GM19455 (cell line): ENCODE data around the gene PGM2L1.

ENCODE experiments used
- ATAC-seq: cut with Tn5 transposase; IDR thresholded peaks from one replicate; pipeline ENCODE4 v1.9.1; 2021; ENCODE audit not compliant: unreplicated experiment

The PGM2L1 gene

DNA sequence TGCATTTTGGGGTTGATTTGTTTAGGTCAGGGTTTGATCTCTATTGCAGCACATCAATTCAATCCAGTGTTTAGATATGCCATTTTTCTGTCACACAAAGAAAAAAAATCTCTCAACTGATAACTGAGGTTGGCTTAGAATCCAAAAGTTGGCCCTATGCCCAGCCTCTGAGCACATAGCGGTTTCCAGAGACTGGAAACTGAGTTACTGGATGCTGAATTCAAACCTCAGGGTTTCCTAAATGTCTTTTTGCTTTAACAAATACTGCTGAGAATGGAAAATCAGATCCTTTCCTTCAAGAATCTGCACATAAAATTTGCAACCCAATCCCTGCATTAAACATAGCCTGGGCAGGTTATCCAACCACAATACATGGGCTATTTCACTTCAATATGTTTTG, 90.8 kb downstream of the PGM2L1 start:
- no peak for ATAC-seq

GRCh38 chr11:74306435-74307175, 91.6 kb downstream of the PGM2L1 start:
- ATAC-seq: no peak

DNA sequence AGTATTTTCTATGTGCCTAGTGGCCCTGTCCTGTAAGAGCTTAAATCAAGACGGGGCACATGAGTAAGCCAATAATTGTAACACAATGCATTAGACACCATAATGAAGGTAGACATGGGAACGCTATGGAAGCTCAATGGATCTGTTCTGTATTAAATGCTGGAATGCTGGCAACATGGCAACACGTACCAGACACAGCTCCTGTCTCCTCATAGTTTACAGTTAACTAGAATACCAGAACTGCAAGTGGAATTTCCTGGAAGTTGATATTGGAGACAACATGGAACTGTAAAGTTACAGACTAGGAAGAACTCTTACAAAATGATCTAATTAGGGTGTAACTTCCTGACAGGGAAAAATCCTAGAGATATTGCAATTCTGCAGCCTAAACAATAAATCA, 99.2 kb downstream of the PGM2L1 start:
- ATAC-seq: no peak

- ATAC-seq: no peak
Observed at GRCh38 chr11:74297484-74297883, 100.7 kb downstream of the PGM2L1 start.

DNA sequence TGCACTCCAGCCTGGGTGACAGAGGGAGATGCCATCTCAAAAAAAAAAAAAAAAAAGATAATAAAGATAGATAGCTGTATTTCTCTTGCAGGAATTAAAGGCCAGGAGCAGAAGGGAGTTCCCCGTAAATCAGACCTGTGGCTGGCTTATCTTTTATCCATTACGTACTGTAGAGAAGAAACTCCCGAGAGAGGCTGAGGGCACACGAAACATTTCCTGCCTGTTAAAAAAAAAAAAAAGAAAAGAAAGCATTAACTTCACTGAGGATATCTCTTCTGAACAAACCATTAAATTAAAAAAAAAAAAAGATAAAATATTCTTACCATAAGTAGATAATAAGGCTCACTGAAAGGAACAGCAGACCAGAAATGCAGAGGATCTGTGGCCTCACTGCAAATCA, 109.3 kb downstream of the PGM2L1 start:
- ATAC-seq: no peak

- no peak for ATAC-seq
Observed at GRCh38 chr11:74288161-74288560, 110.1 kb downstream of the PGM2L1 start.

DNA sequence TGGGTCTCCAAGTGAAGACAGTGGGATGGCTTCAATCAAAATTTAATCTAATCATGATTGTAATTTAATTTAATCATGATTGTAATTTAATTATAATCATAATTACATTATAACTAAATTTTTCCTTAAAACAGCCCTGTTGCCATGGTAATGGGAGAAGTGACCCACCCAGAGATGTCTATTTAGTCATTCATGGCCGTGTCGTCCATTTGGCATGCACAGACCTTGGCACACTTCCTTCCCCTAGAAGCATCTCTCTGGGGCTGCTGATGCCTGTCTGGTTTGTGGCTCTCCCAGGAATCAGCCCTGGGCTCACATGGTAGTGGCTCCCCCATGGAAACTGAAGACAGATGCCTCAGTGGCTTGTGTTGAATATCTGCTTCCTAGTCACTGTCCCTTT, 113.8 kb downstream of the PGM2L1 start:
- ATAC-seq: no peak

DNA sequence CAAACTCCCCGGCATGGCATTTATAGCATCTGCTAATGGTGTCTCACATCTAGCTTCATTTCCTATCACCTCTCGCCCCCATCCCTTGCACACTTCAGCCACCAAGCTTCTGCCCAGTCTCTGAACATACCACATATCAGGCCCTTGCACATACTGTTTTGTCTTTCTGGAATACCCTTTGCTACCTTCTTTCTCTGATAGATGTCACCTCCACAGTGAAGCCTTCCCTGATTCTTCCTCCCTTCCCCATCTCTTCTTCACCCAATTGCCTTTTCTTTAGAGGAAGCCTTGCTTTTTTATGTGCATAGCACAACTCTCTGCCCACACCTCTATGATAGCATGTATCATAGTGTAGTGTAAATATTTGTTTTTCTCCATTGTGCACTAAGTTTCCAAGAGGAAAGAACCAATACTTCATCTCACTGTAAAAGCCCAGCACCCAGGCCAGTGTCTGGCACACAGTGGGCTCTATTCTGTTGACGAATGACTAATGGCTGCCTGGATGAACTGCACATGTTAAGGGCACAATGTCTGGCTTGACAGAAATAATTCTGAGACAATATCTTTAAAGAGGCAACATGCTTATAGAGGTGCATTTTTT, 114.6 kb downstream of the PGM2L1 start:
- ATAC-seq: no peak

GRCh38 chr11:74282914-74283371, 115.3 kb downstream of the PGM2L1 start:
- ATAC-seq: no peak

GRCh38 chr11:74282421-74282820, 115.8 kb downstream of the PGM2L1 start:
- ATAC-seq: no peak

- no peak for ATAC-seq
Observed at GRCh38 chr11:74280494-74280893, 117.7 kb downstream of the PGM2L1 start.
